ENCODE measurements around the gene DCLK1. TPM values are rescaled to one million over a fixed set of nuclear protein-coding genes. Genes with fewer than 3 reads are reported as not detected.

The DCLK1 gene
- total and polyA plus RNA-seq, 4 donors = 0.04 to 0.56 (median 0.20) TPM

GRCh38 chr13:35966024-35966423 lies 165.2 kb downstream of the DCLK1 start:
- WGBS = 82% methylated on average over 1 of the region's 1 CpG
- H3K9ac ChIP-seq (ENCODE audit: low read depth in 1 of 2, low read length in 2 of 2) = no peak overlapping the region
- DNase-seq (ENCODE audit: low spot score) = no peak
- no peaks in the 10 kb centered on the region for H3K27me3 ChIP-seq (ENCODE audit: control insufficient read depth in 4 of 4, insufficient read depth in 4 of 4, low read length in 3 of 4)
- peaks cover 0 to 7% (median 4%) of the 10 kb centered on the region in 4 donors for H3K4me1 ChIP-seq (ENCODE audit: control insufficient read depth in 4 of 4, insufficient read depth in 4 of 4, low read length in 3 of 4)
- H3K36me3 ChIP-seq (ENCODE audit: control insufficient read depth in 4 of 4, insufficient read depth in 3 of 4, low read depth in 1 of 4, low read length in 3 of 4) = no peaks in the 10 kb centered on the region
- TF ChIP-seq ZBTB33 (IDR thresholded peaks at IDR 0.05) (no peak), HNF4G (IDR thresholded peaks at IDR 0.05) (no peak), ATF3 (IDR thresholded peaks at IDR 0.05) (no peak), HNF4A (conservative IDR thresholded peaks at IDR 0.05) (no peak)
- no peak overlapping the region for H3K4me3 ChIP-seq (ENCODE audit: low read depth in 1 of 3, low read length in 3 of 3)
- no peak overlapping the region for H3K27ac ChIP-seq (ENCODE audit: low read depth in 1 of 2, low read length in 2 of 2)
- H3K9me3 ChIP-seq (ENCODE audit: control insufficient read depth in 4 of 4, low read length in 3 of 4) = peaks cover 0 to 2% (median 0%) of the 10 kb centered on the region in 4 donors

GRCh38 chr13:35965226-35965927 lies 165.8 kb downstream of the DCLK1 start:
- Histone ChIP-seq H3K4me1 (ENCODE audit: control insufficient read depth in 4 of 4, insufficient read depth in 4 of 4, low read length in 3 of 4) (peaks cover 0 to 7% (median 4%) of the 10 kb centered on the region in 4 donors), H3K9me3 (ENCODE audit: control insufficient read depth in 4 of 4, low read length in 3 of 4) (peaks cover 0 to 2% (median 0%) of the 10 kb centered on the region in 4 donors), H3K27me3 (ENCODE audit: control insufficient read depth in 4 of 4, insufficient read depth in 4 of 4, low read length in 3 of 4) (no peaks in the 10 kb centered on the region), H3K36me3 (ENCODE audit: control insufficient read depth in 4 of 4, insufficient read depth in 3 of 4, low read depth in 1 of 4, low read length in 3 of 4) (no peaks in the 10 kb centered on the region), H3K9ac (ENCODE audit: low read depth in 1 of 2, low read length in 2 of 2) (no peak overlapping the region), H3K4me3 (ENCODE audit: low read depth in 1 of 3, low read length in 3 of 3) (no peak overlapping the region), H3K27ac (ENCODE audit: low read depth in 1 of 2, low read length in 2 of 2) (no peak overlapping the region)
- TF ChIP-seq REST (IDR thresholded peaks at IDR 0.05) (no peak), TAF1 (conservative IDR thresholded peaks at IDR 0.05) (no peak), EGR1 (IDR thresholded peaks at IDR 0.05; ENCODE audit: low read depth in 2 of 2) (no peak), FOXA1 (IDR thresholded peaks at IDR 0.05) (no peak), RAD21 (IDR thresholded peaks at IDR 0.05) (no peak), JUND (IDR thresholded peaks at IDR 0.05) (no peak), YY1 (IDR thresholded peaks at IDR 0.05) (no peak), GABPA (IDR thresholded peaks at IDR 0.05 in 1 of 2, conservative IDR thresholded peaks at IDR 0.05 in 1 of 2) (no peak), HNF4A (conservative IDR thresholded peaks at IDR 0.05) (no peak), NR2F2 (IDR thresholded peaks at IDR 0.05) (no peak)
- DNase-seq (ENCODE audit: low spot score) = no peak
- 81% methylated on average over 7 of the region's 7 CpGs for WGBS
